Muscle of back (tissue), 11 donors: ENCODE measurements around the gene UBE3A. TPM values are rescaled to one million over a fixed set of nuclear protein-coding genes. Genes with fewer than 3 reads are reported as not detected.

ENCODE experiments used
- DNase-seq, 3 donors: peaks; one replicate each; pipeline versions ENCODE4 v3.0.0 to v3.0.0-alpha.2; 2013
- polyA plus RNA-seq, 10 donors: library from polyadenylated mRNA; unstranded; fragments of 120-200 nt; gene quantifications; one replicate each; pipeline ENCODE4 v1.2.1, GENCODE V29; 2013; ENCODE audit not compliant: insufficient read length in 10 of 10

Gene UBE3A
- polyA plus RNA-seq, 10 donors, result 77.0 to 135 (median 94.7) TPM

GRCh38 chr15:25407950-25408349 lies 30.9 kb downstream of the UBE3A start:
- no peak for DNase-seq

- no peak for DNase-seq
Observed at GRCh38 chr15:25406846-25407245, 32.0 kb downstream of the UBE3A start.

GRCh38 chr15:25406261-25406660 lies 32.6 kb downstream of the UBE3A start:
- DNase-seq, result no peak

- no peak for DNase-seq
Observed at GRCh38 chr15:25403771-25404170, 35.1 kb downstream of the UBE3A start.

GRCh38 chr15:25402342-25402741 lies 36.5 kb downstream of the UBE3A start:
- DNase-seq, result no peak

GRCh38 chr15:25401501-25401900 lies 37.3 kb downstream of the UBE3A start:
- no peak for DNase-seq

GRCh38 chr15:25397100-25397499 lies 41.7 kb downstream of the UBE3A start:
- DNase-seq, result no peak

- no peak for DNase-seq
Observed at GRCh38 chr15:25394898-25395297, 43.9 kb downstream of the UBE3A start.

- DNase-seq, result no peak
Observed at GRCh38 chr15:25392806-25393205, 46.0 kb downstream of the UBE3A start.

- DNase-seq, result peak; percentile 38 to 78 (median 70)
Observed at GRCh38 chr15:25391971-25392721, 46.7 kb downstream of the UBE3A start.

- no peak for DNase-seq
Observed at GRCh38 chr15:25385986-25386385, 52.8 kb downstream of the UBE3A start.

GRCh38 chr15:25381579-25381978 lies 57.2 kb downstream of the UBE3A start:
- DNase-seq, result no peak

- no peak for DNase-seq
Observed at GRCh38 chr15:25378501-25378901, 60.3 kb downstream of the UBE3A start.

- no peak for DNase-seq
Observed at GRCh38 chr15:25375557-25375956, 63.3 kb downstream of the UBE3A start.

- DNase-seq, result no peak
Observed at GRCh38 chr15:25374143-25374542, 64.7 kb downstream of the UBE3A start.

- DNase-seq, result no peak
Observed at GRCh38 chr15:25372298-25372697, 66.5 kb downstream of the UBE3A start.

- DNase-seq, result no peak
Observed at GRCh38 chr15:25368850-25369249, 70.0 kb downstream of the UBE3A start.

- no peak for DNase-seq
Observed at GRCh38 chr15:25366058-25366457, 72.8 kb downstream of the UBE3A start.

- DNase-seq, result no peak
Observed at GRCh38 chr15:25362545-25362944, 76.3 kb downstream of the UBE3A start.

GRCh38 chr15:25347707-25348106 lies 91.1 kb downstream of the UBE3A start:
- no peak for DNase-seq

- no peak for DNase-seq
Observed at GRCh38 chr15:25346371-25346770, 92.5 kb downstream of the UBE3A start.

- peak in 2 of 3 donors; percentile 19 to 22 for DNase-seq
Observed at GRCh38 chr15:25345943-25346342, 92.9 kb downstream of the UBE3A start.

GRCh38 chr15:25342629-25343028 lies 96.2 kb downstream of the UBE3A start:
- no peak for DNase-seq

- no peak for DNase-seq
Observed at GRCh38 chr15:25339431-25339830, 99.4 kb downstream of the UBE3A start.
